ENCODE data around the gene DYNC1LI1.

GRCh38 chr3:32480604-32481003, 90.1 kb downstream of the DYNC1LI1 start:
- TF ChIP-seq RCOR1 (IDR thresholded peaks at IDR 0.05; ENCODE audit: low read depth, low read length) (no peak), CTCF (IDR thresholded peaks at IDR 0.05) (no peak), MYC (IDR thresholded peaks at IDR 0.05; ENCODE audit: borderline replicate concordance, low read length) (no peak), JUN (IDR thresholded peaks at IDR 0.05) (no peak), MAZ (IDR thresholded peaks at IDR 0.05; ENCODE audit: borderline replicate concordance, low read depth, low read length) (no peak), CHD4 (IDR thresholded peaks at IDR 0.05; ENCODE audit: borderline replicate concordance) (no peak), EP300 (IDR thresholded peaks at IDR 0.05) (no peak), ZNF302 (CRISPR knock-in tag; IDR thresholded peaks at IDR 0.05) (no peak), PHF8 (IDR thresholded peaks at IDR 0.05; ENCODE audit: borderline replicate concordance, low read depth) (no peak), ZFP36 (IDR thresholded peaks at IDR 0.05; ENCODE audit: borderline replicate concordance, partially characterized antibody) (no peak), CHD2 (IDR thresholded peaks at IDR 0.05; ENCODE audit: low read length, partially characterized antibody) (no peak), KDM1A (IDR thresholded peaks at IDR 0.05; ENCODE audit: low read depth) (no peak), RAD21 (conservative IDR thresholded peaks at IDR 0.05 in 1 of 2, IDR thresholded peaks at IDR 0.05 in 1 of 2) (no peak)
